Astrocyte (in vitro differentiated cells and primary cell): ENCODE results near the gene CEACAM18. TPM values are rescaled to one million over a fixed set of nuclear protein-coding genes. Genes with fewer than 3 reads are reported as not detected.

Experiments used
- DNase-seq: peaks from one replicate; pipeline ENCODE4 v3.0.0-alpha.2; 2010; ENCODE audit warnings: low read depth
- FAIRE-seq: peaks from 2 replicates; lab custom pipeline; 2011; peaks lifted over from hg19 to GRCh38; lab: Jason Lieb, UNC
- H2AFZ ChIP-seq: 2 replicates; pipeline ENCODE4 v1.6.0; 2012; ENCODE audit warnings: low read depth, low read length, inconsistent platforms
- H3K27ac ChIP-seq: 2 replicates; pipeline ENCODE4 v1.5.1; 2011; ENCODE audit warnings: low read depth, low read length, inconsistent platforms
- H3K27me3 ChIP-seq: 2 replicates; pipeline ENCODE4 v1.6.0; 2011; ENCODE audit warnings: low read length, inconsistent platforms; ENCODE audit not compliant: insufficient read depth
- H3K36me3 ChIP-seq: 2 replicates; pipeline ENCODE4 v1.5.1; 2011; ENCODE audit warnings: low read length, inconsistent platforms; ENCODE audit not compliant: insufficient read depth
- H3K4me1 ChIP-seq: 2 replicates; pipeline ENCODE4 v1.5.1; 2011; ENCODE audit warnings: low read length, inconsistent platforms; ENCODE audit not compliant: insufficient read depth
- H3K4me2 ChIP-seq: 2 replicates; pipeline ENCODE4 v1.6.0; 2012; ENCODE audit warnings: low read length, inconsistent platforms
- H3K4me3 ChIP-seq: 2 replicates; pipeline ENCODE4 v1.5.1; 2011; ENCODE audit warnings: low read depth, mild to moderate bottlenecking, low read length, inconsistent platforms; ENCODE audit not compliant: insufficient read depth
- H3K79me2 ChIP-seq: 2 replicates; pipeline ENCODE4 v1.6.0; 2012; ENCODE audit warnings: mild to moderate bottlenecking, low read length, inconsistent platforms; ENCODE audit not compliant: insufficient read depth
- H3K9ac ChIP-seq: 2 replicates; pipeline ENCODE4 v1.6.0; 2012; ENCODE audit warnings: mild to moderate bottlenecking, low read length, inconsistent platforms
- H3K9me3 ChIP-seq: 2 replicates; pipeline ENCODE4 v1.5.1; 2012; ENCODE audit warnings: low read depth, mild to moderate bottlenecking, low read length, inconsistent platforms; ENCODE audit not compliant: insufficient read depth
- H4K20me1 ChIP-seq: 2 replicates; pipeline ENCODE4 v1.6.0; 2012; ENCODE audit warnings: low read length, inconsistent platforms; ENCODE audit not compliant: insufficient read depth
- H3K27ac Mint-ChIP-seq: one replicate; pipeline ENCODE4 v1.8.0; 2021; ENCODE audit warnings: mild to moderate bottlenecking, mixed read lengths; ENCODE audit not compliant: unreplicated experiment
- H3K27me3 Mint-ChIP-seq: one replicate; pipeline ENCODE4 v1.8.0; 2021; ENCODE audit warnings: low read depth, mixed read lengths; ENCODE audit not compliant: unreplicated experiment
- H3K36me3 Mint-ChIP-seq: one replicate; pipeline ENCODE4 v1.8.0; 2021; ENCODE audit warnings: low read depth, mixed read lengths; ENCODE audit not compliant: unreplicated experiment
- H3K4me1 Mint-ChIP-seq: one replicate; pipeline ENCODE4 v1.8.0; 2021; ENCODE audit warnings: low read depth, mixed read lengths; ENCODE audit not compliant: unreplicated experiment
- H3K4me3 Mint-ChIP-seq: one replicate; pipeline ENCODE4 v1.8.0; 2021; ENCODE audit warnings: mild to moderate bottlenecking, moderate library complexity, mixed read lengths; ENCODE audit not compliant: unreplicated experiment
- H3K9me3 Mint-ChIP-seq: one replicate; pipeline ENCODE4 v1.8.0; 2021; ENCODE audit warnings: mild to moderate bottlenecking, mixed read lengths; ENCODE audit not compliant: unreplicated experiment
- CTCF ChIP-seq: IDR thresholded peaks from 2 replicates; pipeline ENCODE4 v1.5.1; 2011; ENCODE audit warnings: low read depth, mild to moderate bottlenecking, inconsistent platforms, low read length, moderate library complexity; ENCODE audit not compliant: insufficient read depth
- EZH2 ChIP-seq: IDR thresholded peaks from 2 replicates; pipeline ENCODE4 v1.6.1; 2012; ENCODE audit warnings: mild to moderate bottlenecking, low read length, inconsistent platforms; ENCODE audit not compliant: insufficient read depth
- total RNA-seq: library from RNA; stranded (reverse); gene quantifications from 2 replicates; pipeline ENCODE4 v1.2.1, GENCODE V29; 2021

CEACAM18 gene
- total RNA-seq, 1 donor from 2014 or later = not detected

- H3K4me3 Mint-ChIP-seq = no peak overlapping the region
- Histone ChIP-seq H3K4me2 (no peak overlapping the region), H4K20me1 (no peaks in the 10 kb centered on the region), H3K27ac (no peak overlapping the region), H3K36me3 (no peaks in the 10 kb centered on the region), H3K79me2 (no peaks in the 10 kb centered on the region), H3K4me1 (no peaks in the 10 kb centered on the region), H2AFZ (no peak overlapping the region), H3K9me3 (no peaks in the 10 kb centered on the region), H3K4me3 (no peak overlapping the region), H3K27me3 (no peaks in the 10 kb centered on the region), H3K9ac (no peak overlapping the region)
- H3K27ac Mint-ChIP-seq = no peak overlapping the region
- TF ChIP-seq CTCF = no peak
- no peak for TF ChIP-seq EZH2
- no peaks in the 10 kb centered on the region for H3K36me3 Mint-ChIP-seq
- FAIRE-seq (no peak), DNase-seq (no peak)
- peaks cover 33% of the 10 kb centered on the region for H3K27me3 Mint-ChIP-seq
- peaks cover 2% of the 10 kb centered on the region for H3K9me3 Mint-ChIP-seq
- H3K4me1 Mint-ChIP-seq = peaks cover 7% of the 10 kb centered on the region
Measured at GRCh38 chr19:51440052-51440451, 38.3 kb upstream of the CEACAM18 start.

GRCh38 chr19:51440846-51441409 is 37.4 kb upstream of the CEACAM18 start:
- Mint-ChIP-seq H3K9me3 (peaks cover 2% of the 10 kb centered on the region), H3K4me3 (no peak overlapping the region), H3K27me3 (peaks cover 34% of the 10 kb centered on the region), H3K36me3 (no peaks in the 10 kb centered on the region), H3K27ac (no peak overlapping the region), H3K4me1 (peaks cover 7% of the 10 kb centered on the region)
- no peak overlapping the region for H2AFZ ChIP-seq
- no peaks in the 10 kb centered on the region for H3K4me1 ChIP-seq
- no peaks in the 10 kb centered on the region for H3K36me3 ChIP-seq
- no peaks in the 10 kb centered on the region for H4K20me1 ChIP-seq
- H3K27ac ChIP-seq = no peak overlapping the region
- H3K79me2 ChIP-seq = no peaks in the 10 kb centered on the region
- H3K9ac ChIP-seq = no peak overlapping the region
- TF ChIP-seq EZH2 = no peak
- no peak for TF ChIP-seq CTCF
- FAIRE-seq = no peak
- DNase-seq = no peak
- H3K27me3 ChIP-seq = no peaks in the 10 kb centered on the region
- no peak overlapping the region for H3K4me2 ChIP-seq
- H3K4me3 ChIP-seq = no peak overlapping the region
- no peaks in the 10 kb centered on the region for H3K9me3 ChIP-seq
